Measurements from ENCODE around the gene TPK1. TPM values are rescaled to one million over a fixed set of nuclear protein-coding genes. Genes with fewer than 3 reads are reported as not detected.

Gene TPK1
- total and polyA plus RNA-seq, 2 of the 13 experiments (the other 11 are each of a cell fraction or from before 2014, with no cell fraction given), result 1.0 to 1.2 TPM

DNA sequence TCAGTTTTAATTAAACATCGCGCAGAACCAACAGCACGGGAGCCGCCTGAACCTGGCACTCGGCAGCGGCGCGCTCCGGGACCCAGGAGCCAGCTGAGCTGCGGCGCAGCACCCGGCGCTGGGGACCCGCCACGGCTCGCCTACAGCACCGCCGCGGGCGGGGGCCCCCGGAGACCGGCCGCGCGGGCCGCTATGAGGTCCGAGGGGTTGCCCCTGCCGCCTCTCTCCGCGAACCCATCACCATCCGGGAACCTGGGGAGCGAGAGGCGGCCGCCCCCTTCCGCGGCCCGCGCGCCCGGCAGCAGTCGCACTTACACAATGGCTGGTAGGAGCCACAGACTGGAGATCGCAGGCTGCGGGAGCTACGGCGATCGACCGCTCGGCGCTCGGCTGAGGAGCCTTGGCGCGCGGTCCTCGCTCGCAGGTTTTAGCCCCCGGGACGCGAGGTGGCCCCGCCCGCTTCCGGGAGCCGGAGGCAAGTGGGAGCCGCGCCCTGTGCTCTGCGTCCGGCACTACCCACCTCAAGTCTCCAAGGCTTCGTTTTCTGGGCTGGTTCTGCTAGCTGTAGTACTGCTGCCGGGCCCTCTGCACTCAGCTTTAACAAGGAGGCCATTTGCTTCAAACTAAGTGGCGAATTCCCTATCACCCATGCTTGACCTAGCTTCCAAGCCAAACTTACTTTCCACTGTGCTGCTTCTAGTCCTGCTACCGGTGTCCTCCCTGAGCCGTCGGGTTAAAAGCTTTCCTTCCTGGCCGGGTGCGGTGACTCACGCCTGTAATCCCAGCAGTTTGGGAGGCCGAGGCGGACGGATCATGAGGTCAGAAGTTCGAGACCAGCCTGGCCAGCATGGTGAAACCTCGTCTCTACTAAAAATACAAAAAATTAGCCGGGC, at the start of gene TPK1 (continued):
- 0 out of 2 replicates have a peak, but pooled peaks have one; percentile 67 for TF ChIP-seq KLF15 (CRISPR knock-in tag; IDR thresholded peaks at IDR 0.05; ENCODE audit: borderline replicate concordance)
- TF ChIP-seq GMEB1 (CRISPR knock-in tag; IDR thresholded peaks at IDR 0.05; ENCODE audit: borderline replicate concordance), result peak; percentile 83; the same call in 1 of the 2 replicates
- TF ChIP-seq RAD51 (IDR thresholded peaks at IDR 0.05; ENCODE audit: borderline replicate concordance), result no peak
- no peak; the same call in 1 of the 2 replicates for TF ChIP-seq ZNF431 (CRISPR knock-in tag; IDR thresholded peaks at IDR 0.05; ENCODE audit: borderline replicate concordance, low read depth)
- TF ChIP-seq SOX13 (IDR thresholded peaks at IDR 0.05), result no peak
- peak in 1 of 2 experiments; percentile 69; a peak in 2 of 4 replicates for TF ChIP-seq SOX13 (CRISPR knock-in tag; conservative IDR thresholded peaks at IDR 0.05 in 1 of 2, IDR thresholded peaks at IDR 0.05 in 1 of 2)
- no peak for TF ChIP-seq PLSCR1 (CRISPR knock-in tag; IDR thresholded peaks at IDR 0.05; ENCODE audit: borderline replicate concordance)
- TF ChIP-seq CBFB (CRISPR knock-in tag; IDR thresholded peaks at IDR 0.05), result peak; percentile 77; the same call in 1 of the 2 replicates
- 0 out of 2 replicates have a peak, but pooled peaks have one; percentile 54 for TF ChIP-seq MZF1 (CRISPR knock-in tag; IDR thresholded peaks at IDR 0.05; ENCODE audit: borderline replicate concordance)
- TF ChIP-seq ZNF879 (CRISPR knock-in tag; IDR thresholded peaks at IDR 0.05), result no peak
- TF ChIP-seq SRF (IDR thresholded peaks at IDR 0.05; ENCODE audit: low read depth, low read length), result peak; percentile 85
- no peak for TF ChIP-seq MAFG (CRISPR knock-in tag; IDR thresholded peaks at IDR 0.05)
- no peak for TF ChIP-seq RERE (CRISPR knock-in tag; IDR thresholded peaks at IDR 0.05; ENCODE audit: low read depth)
- TF ChIP-seq HMG20B (CRISPR knock-in tag; conservative IDR thresholded peaks at IDR 0.05), result peak; percentile 63; the same call in 1 of the 2 replicates
- 0 out of 2 replicates have a peak, but pooled peaks have one; percentile 23 for TF ChIP-seq ZXDC (CRISPR knock-in tag; IDR thresholded peaks at IDR 0.05)
- TF ChIP-seq ZNF496 (CRISPR knock-in tag; IDR thresholded peaks at IDR 0.05; ENCODE audit: insufficient replicate concordance), result no peak
- no peak for TF ChIP-seq IRX3 (CRISPR knock-in tag; IDR thresholded peaks at IDR 0.05; ENCODE audit: borderline replicate concordance, low read depth)

Data from HepG2 (cell line).